NCI-H345 treated with DMSO at 0.1 percent for 48 hours (cell line): ENCODE data around the gene CHEK1.
"Not testable (repeated sequence)": the region's sequence is repeated elsewhere in the genome, so short reads cannot be mapped to it uniquely, and the experiment has no call there.

Experiments
- DNase-seq: peaks from one replicate; lab custom pipeline; 2025; ENCODE audit not compliant: unreplicated experiment; lab: John Stamatoyannopoulos, UW

CHEK1 gene

DNA sequence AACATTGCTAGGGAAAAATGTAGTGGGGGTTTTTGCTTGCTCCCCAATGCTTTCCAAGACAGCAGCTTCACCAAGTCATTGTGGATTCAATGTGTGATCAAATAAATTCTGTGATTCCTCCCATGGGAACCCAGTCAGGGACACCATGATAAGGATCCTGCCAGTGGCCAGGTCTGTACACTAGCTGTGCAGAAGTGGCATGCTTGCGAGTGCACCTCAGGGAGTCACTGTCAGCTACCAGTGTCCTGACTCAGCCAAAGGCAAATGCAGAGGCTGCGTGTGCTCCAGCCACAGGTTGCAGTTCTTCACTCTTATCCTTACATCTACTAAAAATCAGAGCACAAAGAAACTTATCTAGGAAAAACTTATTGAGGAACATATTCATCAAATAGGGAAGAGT is 65.0 kb downstream of the CHEK1 start:
- no peak for DNase-seq

DNA sequence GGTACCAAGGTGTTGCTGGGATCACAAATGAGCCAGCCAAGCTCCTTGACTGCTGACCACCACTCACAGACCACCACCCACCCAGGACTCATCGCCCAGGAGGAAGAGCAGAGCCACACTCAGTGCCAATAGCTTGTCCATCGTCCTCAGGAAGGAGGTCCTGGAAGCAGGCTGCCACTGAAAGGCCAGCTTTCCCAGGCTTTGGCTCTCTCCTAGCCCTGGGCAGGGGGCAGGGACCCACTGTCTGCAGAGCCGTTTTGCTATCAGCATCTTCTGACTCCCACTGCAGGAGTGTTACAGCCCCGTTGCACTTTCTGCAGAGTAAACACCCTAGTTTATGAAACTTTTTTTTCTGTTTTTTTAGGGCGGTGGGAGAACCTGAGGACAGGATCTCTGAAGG is 67.9 kb downstream of the CHEK1 start:
- DNase-seq, result no peak

DNA sequence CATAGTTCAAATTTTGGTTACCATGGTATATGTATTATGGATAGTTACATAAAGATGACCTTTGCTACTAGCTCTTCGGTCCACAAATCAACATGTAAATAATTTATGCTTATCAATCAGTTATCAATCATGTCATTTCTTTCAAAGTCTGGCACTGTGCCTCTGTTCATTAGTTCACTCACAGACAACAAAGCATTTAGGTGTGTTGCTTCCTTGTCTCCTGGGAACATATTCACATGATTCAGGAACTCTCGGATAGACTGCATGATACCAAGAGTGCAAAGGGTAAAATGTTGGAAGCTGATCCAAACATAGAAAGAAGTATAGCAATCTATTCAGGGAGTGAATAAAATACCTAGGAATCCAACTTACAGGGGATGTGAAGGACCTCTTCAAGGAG is 70.0 kb downstream of the CHEK1 start:
- no peak for DNase-seq

DNA sequence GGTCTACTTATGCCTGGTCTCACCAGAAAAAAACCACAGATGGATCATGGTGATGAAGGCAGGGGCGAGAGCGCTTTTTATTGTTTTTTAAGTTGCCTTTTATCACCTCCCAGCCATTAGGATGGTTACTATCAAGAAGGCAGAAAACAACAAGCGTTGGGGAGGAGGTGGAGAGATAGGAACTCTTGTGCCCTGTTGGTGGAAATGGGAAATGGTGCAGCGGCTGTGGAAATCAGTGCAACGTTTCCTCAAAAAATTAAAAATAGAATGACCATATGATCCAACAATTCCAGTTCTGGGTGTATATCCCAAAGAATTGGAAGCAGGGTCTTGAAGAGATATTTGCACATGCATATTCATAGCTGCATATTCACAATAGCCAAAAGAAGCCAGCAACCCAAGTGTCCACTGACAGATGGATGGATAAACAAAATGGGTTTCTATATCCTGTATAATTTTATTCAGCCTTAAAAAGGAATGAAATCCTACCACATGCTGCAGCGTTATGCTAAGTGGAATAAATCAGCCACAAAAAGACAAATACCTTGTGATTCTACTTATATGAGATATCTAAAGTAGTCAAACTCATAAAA is 76.2 kb downstream of the CHEK1 start:
- no peak for DNase-seq

DNA sequence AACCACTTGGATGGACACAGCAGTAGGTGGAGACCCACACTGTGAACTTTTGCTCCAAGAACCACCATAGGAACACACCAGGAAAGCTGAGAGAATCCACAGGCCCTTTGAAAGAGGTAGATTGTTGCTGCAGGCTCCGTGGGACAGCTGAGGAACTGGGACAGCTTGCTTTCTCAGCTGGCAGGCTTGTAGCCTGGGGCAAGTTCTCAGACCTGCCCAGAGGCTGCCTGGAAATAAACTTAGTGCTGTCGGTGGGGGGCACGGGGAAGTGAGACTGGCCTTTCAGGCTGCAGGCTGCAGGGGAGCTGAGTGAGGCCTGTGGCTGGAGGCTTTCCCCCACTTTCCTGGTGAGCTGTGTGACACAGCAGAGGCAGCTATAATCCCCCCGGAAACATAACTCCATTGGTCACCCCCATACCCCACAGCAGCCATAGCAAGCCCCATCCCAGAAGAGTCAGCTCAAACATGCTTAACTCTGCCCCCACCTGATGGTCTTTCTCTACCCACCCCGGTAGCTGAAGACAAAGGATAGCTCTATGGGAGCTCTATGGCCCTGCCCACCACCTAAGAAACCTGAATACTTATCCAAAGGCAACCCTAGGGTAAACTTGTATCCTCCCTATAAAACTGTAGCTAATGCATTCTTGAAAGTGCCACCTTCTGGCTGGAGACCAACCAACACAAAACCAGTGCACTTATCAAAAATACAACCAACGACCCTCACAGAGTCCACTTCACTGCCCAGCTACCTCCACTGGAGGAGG is 77.1 kb downstream of the CHEK1 start:
- no peak for DNase-seq

DNA sequence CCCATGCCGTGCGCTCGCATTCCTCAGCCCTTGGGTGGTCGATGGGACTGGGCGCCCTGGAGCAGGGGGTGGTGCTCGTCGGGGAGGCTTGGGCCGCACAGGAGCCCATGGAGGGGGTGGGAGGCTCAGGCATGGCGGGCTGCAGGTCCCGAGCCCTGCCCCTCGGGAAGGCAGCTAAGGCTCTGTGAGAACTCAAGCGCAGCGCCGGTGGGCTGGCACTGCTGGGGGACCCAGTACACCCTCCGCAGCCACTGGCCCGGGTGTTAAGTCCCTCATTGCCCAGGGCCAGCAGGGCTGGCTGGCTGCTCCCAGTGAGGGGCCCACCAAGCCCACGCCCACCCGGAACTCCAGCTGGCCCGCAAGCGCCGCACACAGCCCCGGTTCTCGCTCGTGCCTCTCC is 79.7 kb downstream of the CHEK1 start:
- DNase-seq, result not testable (repeated sequence)

DNA sequence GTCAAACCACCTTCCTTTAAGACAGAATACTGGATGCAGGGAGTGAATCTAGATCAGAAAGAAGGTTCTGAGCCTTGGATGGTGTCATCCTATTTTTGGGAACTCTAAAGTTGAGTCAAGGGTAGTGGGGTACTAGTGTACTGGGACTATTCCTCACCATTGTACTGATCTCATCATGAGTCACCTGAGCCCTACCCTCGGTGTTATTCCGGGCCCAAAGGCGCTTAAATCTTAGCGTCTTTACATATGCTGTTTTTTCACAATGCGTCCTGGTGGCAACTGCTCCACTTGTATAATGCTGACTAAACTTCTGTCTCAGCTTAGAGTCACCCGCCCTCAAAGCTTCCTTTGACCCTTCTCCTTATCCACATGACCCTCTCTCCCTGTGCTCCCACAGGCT is 95.8 kb downstream of the CHEK1 start:
- no peak for DNase-seq

DNA sequence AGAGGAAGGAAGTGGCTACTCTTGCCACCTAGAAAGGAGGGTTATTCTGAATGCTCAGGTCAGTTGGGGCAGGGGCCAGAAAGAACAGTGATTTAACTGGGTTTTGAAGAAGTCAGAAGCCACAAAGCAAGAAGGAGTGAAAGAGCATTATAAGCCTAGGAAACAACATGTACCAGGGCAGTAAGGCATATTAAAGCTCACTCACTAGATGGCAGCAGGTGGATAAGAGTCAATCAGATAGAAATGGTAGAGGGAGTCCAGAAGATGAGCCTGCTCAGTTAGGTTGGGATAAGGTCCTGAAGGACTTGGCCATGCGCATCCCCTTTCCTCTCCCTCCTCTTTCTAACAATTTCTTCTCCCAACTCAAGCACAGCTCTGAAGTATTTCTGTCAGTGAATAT is 99.2 kb downstream of the CHEK1 start:
- DNase-seq, result peak; percentile 0
